HG03460 (cell line): ENCODE results near the gene SCYL2.

ENCODE experiments used
- ATAC-seq: cut with Tn5 transposase; IDR thresholded peaks from one replicate; pipeline ENCODE4 v1.9.1; 2021; ENCODE audit not compliant: unreplicated experiment

The SCYL2 gene

GRCh38 chr12:100372853-100373640 is 106.1 kb downstream of the SCYL2 start:
- ATAC-seq, result no peak

- ATAC-seq, result no peak
Observed at GRCh38 chr12:100375038-100375735, 108.2 kb downstream of the SCYL2 start.

- ATAC-seq, result no peak
Observed at GRCh38 chr12:100376161-100376560, 109.2 kb downstream of the SCYL2 start.

GRCh38 chr12:100381379-100381778 is 114.4 kb downstream of the SCYL2 start:
- ATAC-seq, result no peak

GRCh38 chr12:100382338-100382737 is 115.4 kb downstream of the SCYL2 start:
- no peak for ATAC-seq

- ATAC-seq, result no peak
Observed at GRCh38 chr12:100383586-100384558, 116.9 kb downstream of the SCYL2 start.

GRCh38 chr12:100384559-100384935 is 117.6 kb downstream of the SCYL2 start:
- ATAC-seq, result no peak

- ATAC-seq, result no peak
Observed at GRCh38 chr12:100388382-100388781, 121.4 kb downstream of the SCYL2 start.
